Liver (tissue), 9 donors: ENCODE data around the gene ABHD16B. TPM values are rescaled to one million over a fixed set of nuclear protein-coding genes. Genes with fewer than 3 reads are reported as not detected.

Experiments
- DNase-seq: peaks from one replicate; pipeline ENCODE4 v3.0.0-alpha.2; 2017; ENCODE audit warnings: low spot score
- H3K27ac ChIP-seq, 2 donors: one replicate each; pipeline ENCODE4 v1.7.0; 2013; ENCODE audit warnings: inconsistent platforms in 2 of 2, low read length in 2 of 2, control low read depth in 1 of 2, low read depth in 1 of 2, mild to moderate bottlenecking in 1 of 2
- H3K27me3 ChIP-seq, 4 donors: one replicate each; pipeline versions ENCODE4 v1.6.1 to v1.7.0; 2013; ENCODE audit warnings: low read length in 3 of 4, inconsistent platforms in 1 of 4, mild to moderate bottlenecking in 1 of 4, moderate library complexity in 1 of 4; ENCODE audit not compliant: control insufficient read depth in 4 of 4, insufficient read depth in 4 of 4
- H3K36me3 ChIP-seq, 4 donors: one replicate each; pipeline versions ENCODE4 v1.6.1 to v1.7.0; 2013; ENCODE audit warnings: low read length in 3 of 4, mild to moderate bottlenecking in 3 of 4, low read depth in 1 of 4, moderate library complexity in 1 of 4; ENCODE audit not compliant: control insufficient read depth in 4 of 4, insufficient read depth in 3 of 4
- H3K4me1 ChIP-seq, 4 donors: one replicate each; pipeline versions ENCODE4 v1.6.1 to v1.7.0; 2013; ENCODE audit warnings: low read length in 3 of 4, mild to moderate bottlenecking in 3 of 4, moderate library complexity in 1 of 4; ENCODE audit not compliant: control insufficient read depth in 4 of 4, insufficient read depth in 4 of 4
- H3K4me3 ChIP-seq, 3 donors: one replicate each; pipeline versions ENCODE4 v1.6.1 to v1.7.0; 2013; ENCODE audit warnings: low read length in 3 of 3, control low read depth in 1 of 3, low read depth in 1 of 3, mild to moderate bottlenecking in 1 of 3
- H3K9ac ChIP-seq, 2 donors: one replicate each; pipeline ENCODE4 v1.7.0; 2013; ENCODE audit warnings: low read length in 2 of 2, mild to moderate bottlenecking in 2 of 2, moderate library complexity in 2 of 2, control low read depth in 1 of 2, low read depth in 1 of 2
- H3K9me3 ChIP-seq, 4 donors: one replicate each; pipeline versions ENCODE4 v1.6.1 to v1.7.0; 2013; ENCODE audit warnings: low read length in 3 of 4; ENCODE audit not compliant: control insufficient read depth in 4 of 4
- ATF3 ChIP-seq: IDR thresholded peaks from 2 replicates; pipeline ENCODE4 v1.6.1; 2016; ENCODE audit warnings: antibody characterized with exemption
- CTCF ChIP-seq: fragments of 150-350 bp; IDR thresholded peaks from 2 replicates; pipeline ENCODE4 v1.5.1; 2017; ENCODE audit warnings: improper control_type of control experiment, low read depth, low read length; ENCODE audit not compliant: missing input control
- EGR1 ChIP-seq, 2 donors: IDR thresholded peaks; 2 replicates each; pipeline ENCODE4 v1.6.1; 2016 to 2018; ENCODE audit warnings: antibody characterized with exemption in 2 of 2, low read depth in 2 of 2
- FOXA1 ChIP-seq: IDR thresholded peaks from 2 replicates; pipeline ENCODE4 v1.6.1; 2016; ENCODE audit warnings: antibody characterized with exemption
- FOXA2 ChIP-seq: IDR thresholded peaks from 2 replicates; pipeline ENCODE4 v1.6.1; 2016; ENCODE audit warnings: antibody characterized with exemption
- GABPA ChIP-seq, 2 donors: IDR thresholded peaks in 1 of 2; conservative IDR thresholded peaks in 1 of 2; 2 replicates each; pipeline ENCODE4 v1.6.1; 2016; ENCODE audit warnings: antibody characterized with exemption in 2 of 2, mild to moderate bottlenecking in 1 of 2, moderate library complexity in 1 of 2
- HNF4A ChIP-seq, 2 donors: conservative IDR thresholded peaks; 2 replicates each; pipeline ENCODE4 v1.6.1; 2016; ENCODE audit warnings: antibody characterized with exemption in 2 of 2, mild to moderate bottlenecking in 2 of 2
- HNF4G ChIP-seq: IDR thresholded peaks from 2 replicates; pipeline ENCODE4 v1.6.1; 2016; ENCODE audit warnings: antibody characterized with exemption
- JUND ChIP-seq, 2 donors: IDR thresholded peaks; 2 replicates each; pipeline ENCODE4 v1.6.1; 2016; ENCODE audit warnings: antibody characterized with exemption in 2 of 2
- MAX ChIP-seq: IDR thresholded peaks from 2 replicates; pipeline ENCODE4 v1.6.1; 2016; ENCODE audit warnings: antibody characterized with exemption
- NR2F2 ChIP-seq: IDR thresholded peaks from 2 replicates; pipeline ENCODE4 v1.6.1; 2016; ENCODE audit warnings: antibody characterized with exemption
- RAD21 ChIP-seq, 2 donors: IDR thresholded peaks; 2 replicates each; pipeline ENCODE4 v1.6.1; 2016; ENCODE audit warnings: antibody characterized with exemption in 2 of 2, mild to moderate bottlenecking in 2 of 2
- REST ChIP-seq: IDR thresholded peaks from 2 replicates; pipeline ENCODE4 v1.6.1; 2016; ENCODE audit warnings: antibody characterized with exemption, mild to moderate bottlenecking
- RXRA ChIP-seq, 2 donors: IDR thresholded peaks; 2 replicates each; pipeline ENCODE4 v1.6.1; 2017 to 2018; ENCODE audit warnings: antibody characterized with exemption in 2 of 2, mild to moderate bottlenecking in 1 of 2
- SP1 ChIP-seq: IDR thresholded peaks from 2 replicates; pipeline ENCODE4 v1.6.1; 2018; ENCODE audit warnings: antibody characterized with exemption, mild to moderate bottlenecking
- TAF1 ChIP-seq: conservative IDR thresholded peaks from 2 replicates; pipeline ENCODE4 v1.6.1; 2016; ENCODE audit warnings: antibody characterized with exemption, mild to moderate bottlenecking
- YY1 ChIP-seq: IDR thresholded peaks from 2 replicates; pipeline ENCODE4 v1.6.1; 2016; ENCODE audit warnings: antibody characterized with exemption, mild to moderate bottlenecking
- ZBTB33 ChIP-seq: IDR thresholded peaks from 2 replicates; pipeline ENCODE4 v1.6.1; 2016; ENCODE audit warnings: antibody characterized with exemption
- WGBS: extraction: QIAGEN DNeasy Blood & Tissue Kit; methylation state at CpG from one replicate; pipeline ENCODE4 v1.1.7; 2013; 5-methylcytosine and 5-hydroxymethylcytosine counted together
- polyA plus RNA-seq, 2 donors: library from polyadenylated mRNA; stranded (reverse) in 1 of 2; unstranded in 1 of 2; fragments of 200-250 nt in 1 of 2; fragments of >200 nt in 1 of 2; fragmentation: Nextera tagmentation in 1 of 2; extraction: Ambion mirVana in 1 of 2; gene quantifications; one replicate each; pipeline versions ENCODE4 v1.2.1 to v1.2.3, GENCODE V29; 2013 to 2015
- total RNA-seq, 2 donors: library from RNA; depleted of rRNA; stranded (reverse); fragments of >200 nt; gene quantifications; one replicate each; pipeline ENCODE4 v1.2.3, GENCODE V29; 2014
- donor health status: healthy.
- donor health status: healthy.
- donor health status: healthy.
- donor health status: healthy.
- donor health status: healthy.

ABHD16B gene
- total and polyA plus RNA-seq, 4 donors, result 0.10 TPM; not detected in 3

- H3K4me1 ChIP-seq, result peaks cover 4 to 16% (median 13%) of the 10 kb centered on the region in 4 donors
- H3K27ac ChIP-seq, result no peak overlapping the region
- no peaks in the 10 kb centered on the region for H3K27me3 ChIP-seq
- H3K9me3 ChIP-seq, result no peaks in the 10 kb centered on the region
- DNase-seq, result no peak
- H3K36me3 ChIP-seq, result peaks cover 2 to 58% (median 5%) of the 10 kb centered on the region in 4 donors
- WGBS, result 89% methylated on average over 28 of the region's 28 CpGs
- no peak for TF ChIP-seq JUND (IDR thresholded peaks at IDR 0.05)
- TF ChIP-seq RAD21 (IDR thresholded peaks at IDR 0.05), result no peak
- TF ChIP-seq REST, result no peak
- TF ChIP-seq FOXA1, result no peak
- no peak for TF ChIP-seq MAX
- TF ChIP-seq YY1, result no peak
- TF ChIP-seq ZBTB33, result no peak
- no peak for TF ChIP-seq GABPA (IDR thresholded peaks at IDR 0.05 in 1 of 2, conservative IDR thresholded peaks at IDR 0.05 in 1 of 2)
- no peak for TF ChIP-seq NR2F2
- TF ChIP-seq FOXA2, result no peak
- TF ChIP-seq ATF3, result no peak
- TF ChIP-seq EGR1 (IDR thresholded peaks at IDR 0.05; ENCODE audit: low read depth in 2 of 2), result no peak
- TF ChIP-seq RXRA (IDR thresholded peaks at IDR 0.05), result no peak
- no peak for TF ChIP-seq HNF4A (conservative IDR thresholded peaks at IDR 0.05)
- no peak for TF ChIP-seq SP1
- TF ChIP-seq CTCF, result no peak
- TF ChIP-seq HNF4G, result no peak
- TF ChIP-seq TAF1, result no peak
- H3K4me3 ChIP-seq, result no peak overlapping the region
- no peak overlapping the region for H3K9ac ChIP-seq
These were observed 21.2 kb downstream of the ABHD16B start for GRCh38 chr20:63882257-63883200.
